Keratinocyte (primary cell): ENCODE results near the gene SSTR5. TPM values are rescaled to one million over a fixed set of nuclear protein-coding genes. Genes with fewer than 3 reads are reported as not detected.

Experiments used
- DNase-seq: peaks from one replicate; pipeline ENCODE4 v3.0.0-alpha.2; 2011; ENCODE audit warnings: low read depth, missing footprints, low spot score
- FAIRE-seq: peaks from 2 replicates; lab custom pipeline; 2011; peaks lifted over from hg19 to GRCh38; lab: Jason Lieb, UNC
- H2AFZ ChIP-seq: 2 replicates; pipeline ENCODE4 v1.6.0; 2012; ENCODE audit warnings: low read length, control low read depth, inconsistent platforms; ENCODE audit not compliant: control insufficient read depth
- H3K27ac ChIP-seq: 2 replicates; pipeline ENCODE4 v1.5.1; 2011; ENCODE audit warnings: low read length; ENCODE audit not compliant: control insufficient read depth, insufficient read depth
- H3K27me3 ChIP-seq: 3 replicates; pipeline ENCODE4 v1.6.0; 2011; ENCODE audit warnings: low read length; ENCODE audit not compliant: control insufficient read depth, insufficient read depth; ENCODE audit errors: extremely low read depth
- H3K36me3 ChIP-seq, 2 experiments: 2 replicates in 1 of 2; 3 replicates in 1 of 2; pipeline ENCODE4 v1.5.1; 2011; ENCODE audit warnings: low read length in 2 of 2, mild to moderate bottlenecking in 1 of 2; ENCODE audit not compliant: control insufficient read depth in 2 of 2, insufficient read depth in 2 of 2; ENCODE audit errors: extremely low read depth in 1 of 2
- H3K4me1 ChIP-seq: 3 replicates; pipeline ENCODE4 v1.5.1; 2011; ENCODE audit warnings: low read length; ENCODE audit not compliant: control insufficient read depth, insufficient read depth; ENCODE audit errors: extremely low read depth
- H3K4me2 ChIP-seq: 3 replicates; pipeline ENCODE4 v1.6.0; 2011; ENCODE audit warnings: low read depth, low read length; ENCODE audit not compliant: control insufficient read depth, insufficient read depth; ENCODE audit errors: extremely low read depth
- H3K4me3 ChIP-seq, 3 experiments: fragments of 200-600 bp in 1 of 3; sonication (generic) in 1 of 3; 2 replicates in 2 of 3; 3 replicates in 1 of 3; pipeline ENCODE4 v1.5.1; 2011 to 2016; ENCODE audit warnings: low read length in 3 of 3, mild to moderate bottlenecking in 3 of 3, control low read depth in 2 of 3, inconsistent platforms in 1 of 3, low read depth in 1 of 3, mixed read lengths in 1 of 3, mixed run types in 1 of 3, moderate library complexity in 1 of 3; ENCODE audit not compliant: control insufficient read depth in 2 of 3, insufficient read depth in 2 of 3; ENCODE audit errors: extremely low read depth in 1 of 3
- H3K79me2 ChIP-seq: 2 replicates; pipeline ENCODE4 v1.6.0; 2012; ENCODE audit warnings: low read length; ENCODE audit not compliant: control insufficient read depth, insufficient read depth
- H3K9ac ChIP-seq: 3 replicates; pipeline ENCODE4 v1.6.0; 2011; ENCODE audit warnings: low read length; ENCODE audit not compliant: control insufficient read depth, insufficient read depth; ENCODE audit errors: extremely low read depth
- H3K9me1 ChIP-seq: 3 replicates; pipeline ENCODE4 v1.6.0; 2011; ENCODE audit warnings: low read length; ENCODE audit not compliant: control insufficient read depth, insufficient read depth; ENCODE audit errors: extremely low read depth
- H3K9me3 ChIP-seq: 2 replicates; pipeline ENCODE4 v1.5.1; 2012; ENCODE audit warnings: low read depth, low read length; ENCODE audit not compliant: control insufficient read depth
- H4K20me1 ChIP-seq: 3 replicates; pipeline ENCODE4 v1.6.0; 2011; ENCODE audit warnings: low read length; ENCODE audit not compliant: control insufficient read depth, insufficient read depth; ENCODE audit errors: extremely low read depth
- CTCF ChIP-seq, 3 experiments: IDR thresholded peaks in 1 of 3; conservative IDR thresholded peaks in 1 of 3; optimal IDR thresholded peaks in 1 of 3; 2 replicates in 2 of 3; 3 replicates in 1 of 3; pipeline versions ENCODE3 to v1.5.1; 2011; ENCODE audit warnings: low read length in 3 of 3, mild to moderate bottlenecking in 3 of 3, moderate library complexity in 2 of 3, control low read depth in 1 of 3, inconsistent platforms in 1 of 3; ENCODE audit not compliant: insufficient read depth in 2 of 3; ENCODE audit errors: extremely low read depth in 1 of 3
- EZH2 ChIP-seq: IDR thresholded peaks from one replicate; pipeline ENCODE4 v1.6.1; 2012; ENCODE audit warnings: inconsistent platforms, mild to moderate bottlenecking, low read length, moderate library complexity
- dilution Hi-C: fragments of 300-500 bp; cut with MboI; formaldehyde crosslinking; loops from one replicate; pipeline ENCODE4 v1.7.0; 2020; ENCODE audit warnings: low sequenced_read_pairs; ENCODE audit not compliant: extremely low pct_ligation_motif_present
- polyA plus RNA-seq, 5 experiments: library from polyadenylated mRNA; depleted of rRNA in 3 of 5; stranded (reverse) in 3 of 5; stranded (forward) in 1 of 5; unstranded in 1 of 5; fragments of >200 nt; gene quantifications; 1 replicate in 1 of 5; 2 replicates in 3 of 5; 3 replicates in 1 of 5; pipeline versions ENCODE4 v1.2.1 to v1.2.3, GENCODE V29; 2011 to 2012; ENCODE audit warnings: missing spikeins in 2 of 5, low read depth in 1 of 5, low replicate concordance in 1 of 5

SSTR5 gene
- polyA plus RNA-seq, 1 donor (not counting 4 experiments of a cell fraction or from before 2014, with no cell fraction given): not detected

DNA sequence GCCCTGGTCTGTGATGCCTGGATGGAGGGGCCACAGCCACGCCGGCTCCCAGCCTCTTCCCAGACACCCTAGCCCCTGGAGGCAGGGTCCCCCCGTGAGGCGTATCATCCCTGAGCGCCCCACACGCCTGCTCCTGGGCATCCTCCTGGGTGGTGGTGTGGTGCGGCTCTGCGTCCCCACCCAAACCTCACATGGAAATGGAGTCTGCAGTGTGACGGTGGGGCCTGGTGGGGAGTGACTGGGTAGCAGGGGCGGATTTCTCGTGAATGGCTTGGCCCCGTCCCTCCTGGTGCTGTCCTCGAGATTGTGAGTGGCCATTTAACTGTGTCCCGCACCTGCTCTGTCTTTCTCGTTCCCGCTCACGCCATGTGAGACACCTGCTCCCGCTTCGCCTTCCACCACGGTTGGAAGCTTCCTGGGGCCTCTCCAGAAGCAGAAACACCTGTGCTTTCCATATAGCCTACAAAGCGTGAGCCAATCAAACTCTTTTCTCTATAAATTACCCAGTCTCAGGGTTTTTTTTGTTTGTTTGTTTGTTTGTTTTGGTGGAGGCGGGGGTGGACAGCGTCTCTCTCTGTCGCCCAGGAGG lies 5.9 kb upstream of the SSTR5 start:
- Histone ChIP-seq H3K36me3 (no peaks in the 10 kb centered on the region), H3K27me3 (peaks cover 44% of the 10 kb centered on the region), H3K9ac (no peak overlapping the region), H3K79me2 (no peaks in the 10 kb centered on the region), H3K4me1 (no peaks in the 10 kb centered on the region), H3K4me3 (no peak overlapping the region), H2AFZ (no peak overlapping the region), H3K27ac (no peak overlapping the region), H3K4me2 (no peak overlapping the region), H3K9me3 (no peaks in the 10 kb centered on the region), H4K20me1 (no peaks in the 10 kb centered on the region), H3K9me1 (no peaks in the 10 kb centered on the region)
- TF ChIP-seq CTCF (optimal IDR thresholded peaks at IDR 0.05 in 1 of 3, IDR thresholded peaks at IDR 0.05 in 1 of 3, conservative IDR thresholded peaks at IDR 0.05 in 1 of 3; ENCODE audit: extremely low read depth in 1 of 3, insufficient read depth in 2 of 3, low read length in 3 of 3) (no peak), EZH2 (no peak)
- dilution Hi-C loops: no loop called here
- no peak for DNase-seq
- no peak for FAIRE-seq

DNA sequence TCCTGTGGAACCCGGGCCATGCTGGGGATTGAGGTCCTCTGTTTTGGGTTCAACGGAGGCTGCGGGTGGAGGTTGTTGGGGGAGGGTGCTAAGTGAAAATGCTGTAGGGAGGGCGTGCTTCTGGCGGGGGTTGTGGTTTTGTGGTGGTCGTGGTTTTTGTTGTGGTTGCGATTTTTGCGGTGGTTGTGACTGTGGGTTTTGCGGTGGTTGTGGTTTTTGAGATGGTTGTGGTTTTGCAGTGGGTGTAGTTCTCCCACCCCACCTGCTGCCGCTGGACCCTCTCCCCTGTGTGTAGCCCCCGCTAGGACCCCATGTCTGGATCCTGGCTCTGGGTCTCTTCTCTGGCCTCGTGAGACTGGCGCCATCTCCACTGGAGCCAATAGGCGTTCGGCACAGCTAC lies 4.9 kb upstream of the SSTR5 start:
- TF ChIP-seq CTCF (optimal IDR thresholded peaks at IDR 0.05 in 1 of 3, IDR thresholded peaks at IDR 0.05 in 1 of 3, conservative IDR thresholded peaks at IDR 0.05 in 1 of 3; ENCODE audit: extremely low read depth in 1 of 3, insufficient read depth in 2 of 3, low read length in 3 of 3) (no peak), EZH2 (no peak)
- H3K9ac ChIP-seq: no peak overlapping the region
- peaks cover 51% of the 10 kb centered on the region for H3K27me3 ChIP-seq
- DNase-seq (no peak), FAIRE-seq (no peak)
- H3K4me1 ChIP-seq: no peaks in the 10 kb centered on the region
- H2AFZ ChIP-seq: no peak overlapping the region
- H3K36me3 ChIP-seq: no peaks in the 10 kb centered on the region
- no peaks in the 10 kb centered on the region for H4K20me1 ChIP-seq
- H3K27ac ChIP-seq: no peak overlapping the region
- no peaks in the 10 kb centered on the region for H3K9me3 ChIP-seq
- no peaks in the 10 kb centered on the region for H3K9me1 ChIP-seq
- dilution Hi-C loops: no loop called here
- no peaks in the 10 kb centered on the region for H3K79me2 ChIP-seq
- H3K4me2 ChIP-seq: no peak overlapping the region
- H3K4me3 ChIP-seq: no peak overlapping the region
